Immature natural killer cell (primary cell): ENCODE data around the gene PHYHIPL. TPM values are rescaled to one million over a fixed set of nuclear protein-coding genes. Genes with fewer than 3 reads are reported as not detected.
A peak's percentile ranks its signal among the peaks of the same experiment; 100 is the strongest.
"Not testable (repeated sequence)": the region's sequence is repeated elsewhere in the genome, so short reads cannot be mapped to it uniquely, and the experiment has no call there.

Experiments
- DNase-seq, 3 donors: peaks; one replicate each; pipeline ENCODE4 v3.0.0; 2022; ENCODE audit warnings: mixed read lengths in 1 of 3
- H3K27ac Mint-ChIP-seq, 6 donors: one replicate each; pipeline ENCODE4 v1.8.0; 2020; ENCODE audit warnings: mixed read lengths in 6 of 6, mild to moderate bottlenecking in 5 of 6, inconsistent platforms in 4 of 6, moderate library complexity in 3 of 6
- H3K27me3 Mint-ChIP-seq, 3 donors: one replicate each; pipeline ENCODE4 v1.8.0; 2020 to 2021; ENCODE audit warnings: low read depth in 3 of 3, mild to moderate bottlenecking in 3 of 3, mixed read lengths in 3 of 3, moderate library complexity in 3 of 3, inconsistent platforms in 1 of 3
- H3K36me3 Mint-ChIP-seq, 3 donors: one replicate each; pipeline ENCODE4 v1.8.0; 2020; ENCODE audit warnings: mixed read lengths in 3 of 3, inconsistent platforms in 2 of 3, mild to moderate bottlenecking in 2 of 3
- H3K4me1 Mint-ChIP-seq, 2 donors: one replicate each; pipeline ENCODE4 v1.8.0; 2020; ENCODE audit warnings: inconsistent platforms in 2 of 2, mild to moderate bottlenecking in 2 of 2, mixed read lengths in 2 of 2, moderate library complexity in 1 of 2
- H3K4me3 Mint-ChIP-seq, 5 donors: one replicate each; pipeline ENCODE4 v1.8.0; 2020; ENCODE audit warnings: mild to moderate bottlenecking in 5 of 5, mixed read lengths in 5 of 5, inconsistent platforms in 3 of 5, moderate library complexity in 3 of 5
- H3K9me3 Mint-ChIP-seq, 6 donors: one replicate each; pipeline ENCODE4 v1.8.0; 2020; ENCODE audit warnings: mild to moderate bottlenecking in 6 of 6, mixed read lengths in 6 of 6, inconsistent platforms in 4 of 6, moderate library complexity in 3 of 6
- polyA plus RNA-seq, 3 donors: library from polyadenylated mRNA; unstranded; fragments of 300-500 nt; fragmentation: Illumina TruSeq; gene quantifications; one replicate each; pipeline ENCODE4 v1.2.3, GENCODE V29; 2021

The PHYHIPL gene
- polyA plus RNA-seq, 3 donors from 2014 or later, result not detected

DNA sequence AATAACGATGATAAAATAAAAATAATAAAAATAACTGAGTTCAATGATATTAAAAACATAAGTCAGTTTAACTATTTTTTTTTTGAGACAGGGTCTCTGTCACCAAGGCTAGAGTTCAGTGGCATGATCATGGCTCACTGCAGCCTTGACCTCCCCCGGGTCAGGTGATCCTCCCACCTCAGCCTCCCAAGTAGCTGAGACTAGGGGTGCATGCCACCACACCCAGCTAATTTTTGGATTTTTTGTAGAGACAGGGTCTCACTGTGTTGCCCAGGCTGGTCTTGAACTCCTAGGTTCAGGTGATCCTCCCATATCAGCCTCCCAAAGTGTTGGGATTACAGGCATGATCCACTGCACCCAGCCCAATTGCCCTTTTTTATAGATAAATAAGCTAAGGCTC, 47.2 kb downstream of the PHYHIPL start:
- H3K4me3 Mint-ChIP-seq, DNase-seq, H3K36me3 Mint-ChIP-seq, H3K27me3 Mint-ChIP-seq, H3K9me3 Mint-ChIP-seq, H3K4me1 Mint-ChIP-seq, H3K27ac Mint-ChIP-seq: not testable (repeated sequence)

- DNase-seq, result no peak
- H3K27me3 Mint-ChIP-seq, result peaks cover 0 to 1% (median 0%) of the 10 kb centered on the region in 3 donors
- H3K9me3 Mint-ChIP-seq, result peaks cover 0 to 5% (median 2%) of the 10 kb centered on the region in 6 donors
- no peaks in the 10 kb centered on the region for H3K4me1 Mint-ChIP-seq
- no peak overlapping the region for H3K27ac Mint-ChIP-seq
- no peak overlapping the region for H3K4me3 Mint-ChIP-seq
- H3K36me3 Mint-ChIP-seq, result no peaks in the 10 kb centered on the region
These were observed 48.8 kb downstream of the PHYHIPL start for GRCh38 chr10:59225211-59225610.

GRCh38 chr10:59227136-59227673, 50.8 kb downstream of the PHYHIPL start:
- H3K9me3 Mint-ChIP-seq, result peaks cover 0 to 4% (median 2%) of the 10 kb centered on the region in 6 donors
- no peaks in the 10 kb centered on the region for H3K36me3 Mint-ChIP-seq
- no peaks in the 10 kb centered on the region for H3K4me1 Mint-ChIP-seq
- no peak overlapping the region for H3K27ac Mint-ChIP-seq
- no peaks in the 10 kb centered on the region for H3K27me3 Mint-ChIP-seq
- no peak for DNase-seq
- H3K4me3 Mint-ChIP-seq, result no peak overlapping the region

DNA sequence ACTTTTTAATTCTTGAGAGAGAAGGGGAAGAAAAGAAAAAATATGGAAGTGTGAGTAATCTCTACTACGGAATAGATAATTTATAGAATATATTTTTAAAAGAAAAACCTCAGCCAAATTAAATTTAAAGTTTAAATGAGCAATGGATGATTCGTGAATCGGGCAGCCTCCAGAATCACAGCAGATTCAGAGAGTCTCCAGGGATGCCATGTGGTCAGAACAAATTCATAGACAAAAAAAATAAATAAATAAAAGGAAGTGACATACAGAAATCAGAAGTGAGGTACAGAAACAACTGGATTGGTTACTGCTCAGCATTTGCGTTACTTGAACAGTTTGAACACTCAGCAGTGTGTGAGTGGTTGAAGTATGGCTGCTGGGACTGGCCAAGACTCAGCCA, 53.0 kb downstream of the PHYHIPL start:
- H3K36me3 Mint-ChIP-seq, result no peaks in the 10 kb centered on the region

DNA sequence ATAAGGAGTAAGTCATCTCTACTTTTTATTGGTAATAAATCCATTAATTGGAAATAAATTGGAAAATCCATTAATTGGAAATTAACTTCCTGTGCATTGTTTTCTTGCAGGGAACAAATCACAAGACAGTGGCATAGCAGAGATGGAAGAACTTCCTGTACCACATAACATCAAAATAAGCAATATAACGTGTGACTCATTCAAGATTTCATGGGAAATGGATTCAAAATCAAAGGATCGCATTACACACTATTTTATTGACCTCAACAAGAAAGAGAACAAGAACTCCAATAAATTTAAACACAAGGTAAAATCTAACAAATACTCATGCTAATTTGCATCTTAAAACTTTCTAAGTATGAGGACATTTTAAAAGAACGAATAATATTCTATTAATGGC, 57.8 kb downstream of the PHYHIPL start:
- no peak for DNase-seq
- no peak overlapping the region for H3K4me3 Mint-ChIP-seq
- H3K27me3 Mint-ChIP-seq, result no peaks in the 10 kb centered on the region
- H3K9me3 Mint-ChIP-seq, result peaks cover 0 to 8% (median under 1%) of the 10 kb centered on the region in 6 donors
- H3K4me1 Mint-ChIP-seq, result no peaks in the 10 kb centered on the region
- H3K36me3 Mint-ChIP-seq, result no peaks in the 10 kb centered on the region
- H3K27ac Mint-ChIP-seq, result no peak overlapping the region

More for the DNA sequence above, 53.0 kb downstream of the PHYHIPL start:
- no peak for DNase-seq
- Mint-ChIP-seq H3K27ac (no peak overlapping the region), H3K27me3 (no peaks in the 10 kb centered on the region), H3K4me3 (no peak overlapping the region), H3K4me1 (no peaks in the 10 kb centered on the region), H3K9me3 (peaks cover 0 to 3% (median under 1%) of the 10 kb centered on the region in 6 donors)

GRCh38 chr10:59234816-59235429, 58.5 kb downstream of the PHYHIPL start:
- no peaks in the 10 kb centered on the region for H3K27me3 Mint-ChIP-seq
- H3K36me3 Mint-ChIP-seq, result no peaks in the 10 kb centered on the region
- no peak for DNase-seq
- no peak overlapping the region for H3K4me3 Mint-ChIP-seq
- H3K9me3 Mint-ChIP-seq, result peaks cover 0 to 5% (median 0%) of the 10 kb centered on the region in 6 donors
- no peaks in the 10 kb centered on the region for H3K4me1 Mint-ChIP-seq
- H3K27ac Mint-ChIP-seq, result no peak overlapping the region

- no peaks in the 10 kb centered on the region for H3K27me3 Mint-ChIP-seq
- H3K36me3 Mint-ChIP-seq, result no peaks in the 10 kb centered on the region
- DNase-seq, result no peak
- H3K4me1 Mint-ChIP-seq, result no peaks in the 10 kb centered on the region
- H3K9me3 Mint-ChIP-seq, result peaks cover 0 to 5% (median 0%) of the 10 kb centered on the region in 6 donors
- H3K27ac Mint-ChIP-seq, result no peak overlapping the region
- no peak overlapping the region for H3K4me3 Mint-ChIP-seq
These were observed 59.7 kb downstream of the PHYHIPL start for GRCh38 chr10:59236064-59236697.

GRCh38 chr10:59237775-59238174, 61.3 kb downstream of the PHYHIPL start:
- Mint-ChIP-seq H3K27ac (no peak overlapping the region), H3K4me1 (no peaks in the 10 kb centered on the region), H3K9me3 (peaks cover 0 to 5% (median 0%) of the 10 kb centered on the region in 6 donors), H3K4me3 (no peak overlapping the region), H3K27me3 (no peaks in the 10 kb centered on the region), H3K36me3 (no peaks in the 10 kb centered on the region)
- no peak for DNase-seq

DNA sequence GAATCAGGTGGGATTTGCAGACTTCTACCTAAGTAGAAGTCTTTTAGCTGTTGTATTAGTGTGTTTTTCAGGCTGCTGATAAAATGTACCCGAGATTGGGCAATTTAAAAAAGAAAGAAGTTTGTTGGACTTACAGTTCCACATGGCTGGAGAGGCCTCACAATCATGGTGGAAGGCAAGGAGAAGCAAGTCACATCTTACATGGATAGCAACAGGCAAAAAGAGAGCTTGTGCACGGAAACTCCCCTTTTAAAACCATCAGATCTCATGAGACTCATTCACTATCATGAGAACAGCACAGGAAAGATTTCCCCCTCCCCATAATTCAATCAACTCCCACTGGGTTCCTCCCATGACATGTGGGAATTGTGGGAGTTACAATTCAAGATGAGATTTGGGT, 62.7 kb downstream of the PHYHIPL start:
- DNase-seq, result not testable (repeated sequence)

DNA sequence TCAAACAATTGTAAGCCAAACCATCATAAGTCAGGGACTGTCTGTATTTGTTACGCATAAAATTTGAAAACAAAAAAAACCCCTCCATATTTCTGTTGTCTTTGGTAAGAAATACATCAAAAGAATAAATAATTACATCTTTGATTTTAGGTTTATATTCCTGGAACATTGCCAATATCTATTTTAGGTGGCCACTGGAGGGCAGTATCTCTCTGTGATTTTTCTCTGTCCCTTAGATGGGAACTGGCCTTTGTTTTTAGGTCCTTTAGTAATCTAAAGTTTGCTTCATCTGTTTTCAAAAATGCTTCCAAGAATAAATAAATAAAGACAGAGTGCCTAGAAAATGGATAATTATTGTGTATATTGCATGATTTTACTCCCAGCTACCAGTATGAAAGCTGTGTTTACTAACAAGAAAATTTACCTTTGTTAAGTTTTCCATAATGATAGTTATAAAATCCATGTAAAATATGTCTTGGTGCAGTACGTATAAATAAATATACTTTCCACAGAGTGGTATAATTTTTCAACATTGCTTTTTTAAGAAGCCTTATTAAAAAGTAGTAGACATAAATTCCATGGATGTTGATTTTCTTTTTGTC, 64.2 kb downstream of the PHYHIPL start:
- peaks cover 0 to 6% (median 2%) of the 10 kb centered on the region in 6 donors for H3K9me3 Mint-ChIP-seq
- H3K4me1 Mint-ChIP-seq, result no peaks in the 10 kb centered on the region

More for the DNA sequence above, 62.7 kb downstream of the PHYHIPL start:
- H3K27me3 Mint-ChIP-seq, H3K9me3 Mint-ChIP-seq, H3K27ac Mint-ChIP-seq, H3K4me1 Mint-ChIP-seq, H3K36me3 Mint-ChIP-seq, H3K4me3 Mint-ChIP-seq: not testable (repeated sequence)

GRCh38 chr10:59242057-59242456, 65.6 kb downstream of the PHYHIPL start:
- no peak overlapping the region for H3K27ac Mint-ChIP-seq
- H3K27me3 Mint-ChIP-seq, result peaks cover 0 to 2% (median 0%) of the 10 kb centered on the region in 3 donors
- H3K9me3 Mint-ChIP-seq, result peaks cover 0 to 6% (median 1%) of the 10 kb centered on the region in 6 donors
- DNase-seq, result no peak
- no peaks in the 10 kb centered on the region for H3K4me1 Mint-ChIP-seq
- no peak overlapping the region for H3K4me3 Mint-ChIP-seq
- no peaks in the 10 kb centered on the region for H3K36me3 Mint-ChIP-seq

More for the DNA sequence above, 64.2 kb downstream of the PHYHIPL start:
- Mint-ChIP-seq H3K4me3 (no peak overlapping the region), H3K36me3 (no peaks in the 10 kb centered on the region), H3K27me3 (peaks cover 0 to 2% (median 0%) of the 10 kb centered on the region in 3 donors), H3K27ac (no peak overlapping the region)
- DNase-seq, result no peak

GRCh38 chr10:59242991-59243390, 66.5 kb downstream of the PHYHIPL start:
- Mint-ChIP-seq H3K9me3 (peaks cover 0 to 6% (median 1%) of the 10 kb centered on the region in 6 donors), H3K36me3 (no peaks in the 10 kb centered on the region), H3K4me1 (no peaks in the 10 kb centered on the region)

DNA sequence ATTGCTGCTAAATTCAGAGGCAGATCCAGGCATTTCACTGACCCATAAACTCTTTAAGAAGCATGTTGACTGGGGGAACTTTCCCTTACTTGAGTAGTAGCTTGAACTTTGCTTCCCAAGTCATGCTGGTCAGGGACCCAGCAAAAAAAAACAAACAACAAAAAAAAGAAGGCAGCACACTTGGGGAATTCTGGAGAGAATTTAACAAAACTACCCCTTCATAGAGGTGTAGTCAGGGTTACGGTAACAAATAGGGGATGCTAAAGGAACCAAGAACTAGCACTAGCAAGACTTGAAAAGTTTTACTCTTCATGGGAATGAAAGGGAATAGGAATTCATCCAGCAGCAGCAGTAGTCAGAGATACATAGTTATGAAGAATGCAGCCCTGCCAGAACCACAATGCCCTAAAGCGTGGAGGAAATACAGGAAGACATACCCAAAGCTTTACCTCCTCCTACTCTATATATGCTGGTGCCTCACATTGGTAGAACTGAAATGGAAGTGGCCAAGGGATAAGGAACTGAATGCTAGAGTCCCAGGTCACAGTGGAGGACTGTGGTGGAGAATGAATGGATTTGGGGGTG, 67.3 kb downstream of the PHYHIPL start:
- Mint-ChIP-seq H3K9me3 (peaks cover 0 to 6% (median 1%) of the 10 kb centered on the region in 6 donors), H3K27ac (peak overlapping the region in 1 of 6 donors; percentile 15), H3K36me3 (no peaks in the 10 kb centered on the region), H3K4me1 (no peaks in the 10 kb centered on the region), H3K4me3 (no peak overlapping the region), H3K27me3 (peaks cover 0 to 2% (median 0%) of the 10 kb centered on the region in 3 donors)
- no peak for DNase-seq

More at GRCh38 chr10:59242991-59243390, 66.5 kb downstream of the PHYHIPL start:
- Mint-ChIP-seq H3K4me3 (no peak overlapping the region), H3K27ac (no peak overlapping the region), H3K27me3 (peaks cover 0 to 2% (median 0%) of the 10 kb centered on the region in 3 donors)
- DNase-seq, result no peak

DNA sequence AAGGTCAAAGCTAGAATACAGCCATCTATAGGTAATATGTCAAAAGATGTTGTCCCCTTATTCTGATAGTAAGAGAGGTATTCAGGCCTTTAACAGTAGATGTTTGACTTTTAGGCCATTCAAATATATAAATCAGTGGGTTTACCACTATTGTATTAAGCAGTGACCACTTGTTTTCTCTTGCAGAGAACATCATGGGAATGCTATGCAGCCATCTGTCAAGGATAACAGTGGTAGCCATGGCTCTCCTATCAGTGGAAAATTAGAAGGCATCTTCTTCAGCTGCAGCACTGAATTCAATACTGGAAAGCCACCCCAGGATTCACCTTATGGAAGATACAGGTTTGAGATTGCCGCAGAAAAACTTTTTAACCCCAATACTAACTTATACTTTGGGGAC, 68.4 kb downstream of the PHYHIPL start:
- H3K27me3 Mint-ChIP-seq, result peaks cover 0 to 2% (median 0%) of the 10 kb centered on the region in 3 donors
- no peaks in the 10 kb centered on the region for H3K4me1 Mint-ChIP-seq
- DNase-seq, result no peak
- no peak overlapping the region for H3K27ac Mint-ChIP-seq
- H3K4me3 Mint-ChIP-seq, result no peak overlapping the region
- peaks cover 0 to 6% (median 0%) of the 10 kb centered on the region in 6 donors for H3K9me3 Mint-ChIP-seq
- H3K36me3 Mint-ChIP-seq, result no peaks in the 10 kb centered on the region
